OCI-LY7 (cell line): Measurements from ENCODE around the gene DHX38.

ENCODE experiments used
- CTCF ChIP-seq: fragments of 200-600 bp; sonication (generic); conservative IDR thresholded peaks from 2 replicates; pipeline ENCODE4 v1.5.1; 2014; ENCODE audit warnings: mild to moderate bottlenecking, antibody characterized with exemption, low read length, moderate library complexity, mixed read lengths
- EZH2phosphoT487 ChIP-seq: fragments of 200-600 bp; sonication (generic); IDR thresholded peaks from 2 replicates; pipeline ENCODE4 v1.6.1; 2018; ENCODE audit warnings: low read depth, borderline replicate concordance, mild to moderate bottlenecking, mixed run types, antibody characterized with exemption, low read length, moderate library complexity, mixed read lengths

GRCh38 chr16:72055911-72056310, 37.7 kb upstream of the DHX38 start:
- TF ChIP-seq CTCF (no peak), EZH2phosphoT487 (no peak)
